GM12878 (cell line): ENCODE results near the gene CD63. TPM values are rescaled to one million over a fixed set of nuclear protein-coding genes. Genes with fewer than 3 reads are reported as not detected.

ENCODE experiments used
- ATAC-seq: fragments of 200-7000 bp; cut with Tn5 transposase; 3 replicates; pipeline ENCODE4 v1.9.1; 2020; ENCODE audit warnings: mild to moderate bottlenecking, moderate library complexity
- BruUV-seq: library from RNA; stranded (reverse); fragments of 400-500 nt; replicated peaks from 2 replicates; lab custom pipeline; 2021; lab: Mats Ljungman, UMichigan
- CTCF ChIA-PET: fragments of 300-600 bp; sonication (Branson Sonifier 250); formaldehyde crosslinking; extraction: SDS; loops from one replicate; lab custom pipeline; 2021; ENCODE audit warnings: inconsistent platforms; lab: Yijun Ruan, JAX
- POLR2A ChIA-PET: fragments of 350-600 bp; formaldehyde crosslinking; extraction: SDS; loops from one replicate; lab custom pipeline; 2021; ENCODE audit warnings: inconsistent platforms; lab: Charles Lee
- RAD21 ChIA-PET: fragments of 300-600 bp; sonication (Branson Sonifier 250); formaldehyde crosslinking; loops from one replicate; lab custom pipeline; 2023; ENCODE audit warnings: antibody characterized with exemption; ENCODE audit not compliant: unreplicated experiment; lab: Charles Lee
- SMC1A ChIA-PET: fragments of 300-600 bp; sonication (Branson Sonifier 250); formaldehyde crosslinking; loops from one replicate; lab custom pipeline; 2023; ENCODE audit not compliant: unreplicated experiment, uncharacterized antibody; lab: Charles Lee
- DNase-seq: peaks from one replicate; pipeline ENCODE4 v3.0.0-alpha.2; 2011; ENCODE audit warnings: low read depth, low spot score
- FAIRE-seq: peaks from 3 replicates; lab custom pipeline; 2011; peaks lifted over from hg19 to GRCh38; lab: Jason Lieb, UNC
- H2AFZ ChIP-seq: 2 replicates; pipeline ENCODE4 v1.6.0; 2011; ENCODE audit warnings: low read depth, low read length, control low read depth; ENCODE audit not compliant: control insufficient read depth
- H3K27ac ChIP-seq: 2 replicates; pipeline ENCODE4 v1.5.1; 2011; ENCODE audit warnings: control low read depth; ENCODE audit not compliant: control insufficient read depth, insufficient read depth
- H3K27me3 ChIP-seq, 2 experiments: replicated peaks in 1 of 2; 2 replicates each; pipeline versions ENCODE4 v1.6.0 to v1.6.1; 2011; ENCODE audit warnings: low read length in 1 of 2; ENCODE audit not compliant: control insufficient read depth in 2 of 2, insufficient read depth in 2 of 2
- H3K36me3 ChIP-seq, 2 experiments: 2 replicates each; pipeline ENCODE4 v1.5.1; 2011; ENCODE audit warnings: low read length in 1 of 2; ENCODE audit not compliant: control insufficient read depth in 2 of 2, insufficient read depth in 2 of 2
- H3K4me1 ChIP-seq: 2 replicates; pipeline ENCODE4 v1.6.1; 2011; ENCODE audit warnings: mild to moderate bottlenecking, low read length, moderate library complexity, mixed read lengths; ENCODE audit not compliant: control insufficient read depth, insufficient read depth
- H3K4me2 ChIP-seq: 2 replicates; pipeline ENCODE4 v1.6.0; 2011; ENCODE audit warnings: control low read depth; ENCODE audit not compliant: control insufficient read depth, insufficient read depth
- H3K4me3 ChIP-seq: fragments of 200-600 bp; sonication (generic); 2 replicates; pipeline ENCODE4 v1.5.1; 2016
- H3K79me2 ChIP-seq: 2 replicates; pipeline ENCODE4 v1.6.0; 2011; ENCODE audit warnings: low read length; ENCODE audit not compliant: control insufficient read depth, insufficient read depth
- H3K9ac ChIP-seq: 2 replicates; pipeline ENCODE4 v1.8.0; 2011; ENCODE audit warnings: low read length, control low read depth, mixed read lengths; ENCODE audit not compliant: control insufficient read depth, insufficient read depth
- H3K9me3 ChIP-seq: replicated peaks from 3 replicates; pipeline ENCODE4 v1.5.1; 2011; ENCODE audit warnings: mild to moderate bottlenecking, low read length; ENCODE audit not compliant: control insufficient read depth, insufficient read depth
- H4K20me1 ChIP-seq: 2 replicates; pipeline ENCODE4 v1.6.0; 2011; ENCODE audit not compliant: control insufficient read depth, insufficient read depth
- ELK1 ChIP-seq: IDR thresholded peaks from 2 replicates; pipeline ENCODE4 v1.6.1; 2012; ENCODE audit warnings: low read depth, low read length, improper control_type of control experiment
- IKZF1 ChIP-seq: fragments of 450-650 bp; conservative IDR thresholded peaks from 2 replicates; pipeline ENCODE4 v1.6.1; 2017; ENCODE audit warnings: antibody characterized with exemption, mild to moderate bottlenecking
- MYC ChIP-seq: IDR thresholded peaks from 2 replicates; pipeline ENCODE4 v1.6.1; 2011; ENCODE audit warnings: mild to moderate bottlenecking, low read length, moderate library complexity, inconsistent platforms; ENCODE audit not compliant: insufficient read depth, insufficient replicate concordance, insufficient read length, severe bottlenecking
- NR2C2 ChIP-seq: IDR thresholded peaks from 2 replicates; pipeline ENCODE4 v1.6.1; 2011; ENCODE audit warnings: borderline replicate concordance, low read depth; ENCODE audit not compliant: control insufficient read depth, insufficient read length
- RELB ChIP-seq: fragments of 450-650 bp; IDR thresholded peaks from 2 replicates; pipeline ENCODE4 v1.6.1; 2017; ENCODE audit warnings: low read depth, mild to moderate bottlenecking, moderate library complexity
- SIN3A ChIP-seq: IDR thresholded peaks from 2 replicates; pipeline ENCODE4 v1.6.1; 2012; ENCODE audit warnings: low read depth, low read length, improper control_type of control experiment
- SREBF1 ChIP-seq: IDR thresholded peaks from 2 replicates; pipeline ENCODE4 v1.6.1; 2012; ENCODE audit warnings: mild to moderate bottlenecking, low read length
- ZBED1 ChIP-seq: IDR thresholded peaks from 2 replicates; pipeline ENCODE4 v1.6.1; 2016; ENCODE audit warnings: borderline replicate concordance
- WGBS: methylation state at CpG from one replicate; pipeline ENCODE4 v1.1.6; 2016; ENCODE audit warnings: low lambda C conversion rate; ENCODE audit not compliant: insufficient replicate concordance, insufficient coverage; ENCODE audit errors: missing lambda C conversion rate; 5-methylcytosine and 5-hydroxymethylcytosine counted together
- in situ Hi-C: fragments of 300-500 bp; cut with MboI; formaldehyde crosslinking; loops from 9 replicates; pipeline ENCODE4 v1.14.3; 2018; ENCODE audit warnings: mixed read lengths
- intact Hi-C: fragments of 100-400 bp; cut with micrococcal nuclease; formaldehyde crosslinking; loops from one replicate; pipeline ENCODE4 v1.14.2; 2022; ENCODE audit not compliant: unreplicated experiment
- polyA plus RNA-seq, 11 experiments: library from polyadenylated mRNA; depleted of rRNA in 4 of 11; unstranded in 6 of 11; stranded (reverse) in 5 of 11; fragments of >200 nt; fragmentation: Nextera tagmentation in 4 of 11; fragmentation: Illumina TruSeq in 1 of 11; extraction: Ambion mirVana in 4 of 11; extraction: Trizol in 1 of 11; gene quantifications; 1 replicate in 1 of 11; 2 replicates in 10 of 11; pipeline versions ENCODE4 v1.2.1 to v1.2.3, GENCODE V29; 2011 to 2016; ENCODE audit warnings: inconsistent platforms in 2 of 11, missing spikeins in 2 of 11, low read depth in 1 of 11
- total RNA-seq, 4 experiments: library from RNA; depleted of rRNA in 3 of 4; stranded (reverse); fragments of >200 nt in 3 of 4; fragmentation: Illumina TruSeq in 1 of 4; extraction: Trizol in 1 of 4; gene quantifications; 2 replicates each; pipeline versions ENCODE4 v1.2.1 to v1.2.3, GENCODE V29; 2013 to 2021
- TF ChIP-seq, protein P1 (sequence below): IDR thresholded peaks from 2 replicates; pipeline ENCODE4 v1.6.1; 2011; ENCODE audit warnings: low read depth, low read length, improper control_type of control experiment, borderline replicate concordance
- TF ChIP-seq, protein P2 (sequence below): IDR thresholded peaks from 2 replicates; pipeline ENCODE4 v1.6.1; 2012; ENCODE audit warnings: low read depth, low read length, improper control_type of control experiment

The CD63 gene
- total and polyA plus RNA-seq, 10 of the 15 experiments (the other 5 are each of a cell fraction or from before 2014, with no cell fraction given): 147 to 220 (median 183) TPM

- SMC1A ChIA-PET: interaction anchor here (0.7 to 1.7 kb wide), 3 partner anchors 9 to 52 kb away, joined by 3 read pairs; a partner anchor contains a TSS
- Histone ChIP-seq H3K79me2 (peaks cover 3% of the 10 kb centered on the region), H3K36me3 (no peaks in the 10 kb centered on the region), H3K4me1 (peaks cover 12% of the 10 kb centered on the region), H3K4me2 (no peak overlapping the region)
- no peak for DNase-seq
- no peak for ATAC-seq
- no peak for TF ChIP-seq IKZF1
- no peak for TF ChIP-seq SIN3A
- no peak for TF ChIP-seq NR2C2
- no peak for TF ChIP-seq ZBED1
- TF ChIP-seq, all 136 proteins: peak for 0
- intact Hi-C loops (loop anchor here (10.0 kb wide), 1 partner anchor 451 kb away; the partner anchor contains the start of gene SMARCC2), in situ Hi-C loops (no loop called here)
- Histone ChIP-seq H3K4me3 (no peak overlapping the region), H3K27me3 (no peaks in the 10 kb centered on the region), H3K9me3 (no peaks in the 10 kb centered on the region), H4K20me1 (no peaks in the 10 kb centered on the region), H3K27ac (no peak overlapping the region), H3K9ac (no peak overlapping the region), H2AFZ (no peak overlapping the region)
- ChIA-PET RAD21 (interaction anchor here (0.8 to 7.7 kb wide), 2 partner anchors 13 to 52 kb away, joined by 3 to 113 read pairs; partner anchors contain the start of genes BLOC1S1 and RDH5), POLR2A (interaction anchor here (0.6 to 1.2 kb wide), 2 partner anchors 264 to 352 kb away, joined by 3 read pairs; partner anchors contain the start of gene SUOX), CTCF (interaction anchor here (0.7 to 7.1 kb wide), 4 partner anchors 8 to 270 kb away, joined by 3 to 205 read pairs (median 4); partner anchors contain the start of genes BLOC1S1 and RDH5)
- no TSS peak for BruUV-seq
- 71% methylated on average over 2 of the region's 2 CpGs for WGBS
- no peak for FAIRE-seq
Observed at GRCh38 chr12:55733858-55734257, 5.0 kb upstream of the CD63 start.

GRCh38 chr12:55733021-55733555 lies 4.3 kb upstream of the CD63 start:
- H2AFZ ChIP-seq: no peak overlapping the region
- no peak for ATAC-seq
- intact Hi-C loops (loop anchor here (10.0 kb wide), 1 partner anchor 452 kb away; the partner anchor contains the start of gene SMARCC2), in situ Hi-C loops (no loop called here)
- H3K36me3 ChIP-seq: no peaks in the 10 kb centered on the region
- no peak overlapping the region for H3K4me3 ChIP-seq
- SMC1A ChIA-PET: interaction anchor here (1.7 kb wide), 1 partner anchor 12 kb away, joined by 3 read pairs; no protein-coding TSS in a partner anchor
- POLR2A ChIA-PET: no interaction called here
- no peak overlapping the region for H3K4me2 ChIP-seq
- FAIRE-seq: no peak
- RAD21 ChIA-PET: interaction anchor here (7.7 kb wide), 1 partner anchor 13 kb away, joined by 113 read pairs; the partner anchor contains the start of genes BLOC1S1 and RDH5
- no TSS peak for BruUV-seq
- WGBS: 83% methylated on average over 14 of the region's 14 CpGs
- H3K27me3 ChIP-seq: no peaks in the 10 kb centered on the region
- CTCF ChIA-PET: interaction anchor here (7.1 kb wide), 1 partner anchor 13 kb away, joined by 205 read pairs; the partner anchor contains the start of genes BLOC1S1 and RDH5
- no peaks in the 10 kb centered on the region for H4K20me1 ChIP-seq
- DNase-seq: no peak
- H3K27ac ChIP-seq: no peak overlapping the region
- peaks cover 12% of the 10 kb centered on the region for H3K4me1 ChIP-seq
- no peaks in the 10 kb centered on the region for H3K9me3 ChIP-seq
- peaks cover 4% of the 10 kb centered on the region for H3K79me2 ChIP-seq
- H3K9ac ChIP-seq: no peak overlapping the region
- TF ChIP-seq, protein P1, sequence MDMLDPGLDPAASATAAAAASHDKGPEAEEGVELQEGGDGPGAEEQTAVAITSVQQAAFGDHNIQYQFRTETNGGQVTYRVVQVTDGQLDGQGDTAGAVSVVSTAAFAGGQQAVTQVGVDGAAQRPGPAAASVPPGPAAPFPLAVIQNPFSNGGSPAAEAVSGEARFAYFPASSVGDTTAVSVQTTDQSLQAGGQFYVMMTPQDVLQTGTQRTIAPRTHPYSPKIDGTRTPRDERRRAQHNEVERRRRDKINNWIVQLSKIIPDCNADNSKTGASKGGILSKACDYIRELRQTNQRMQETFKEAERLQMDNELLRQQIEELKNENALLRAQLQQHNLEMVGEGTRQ: no peak
- no peak for TF ChIP-seq RELB
- TF ChIP-seq ELK1: no peak
- no peak for TF ChIP-seq SREBF1
- no peak for TF ChIP-seq MYC
- TF ChIP-seq, protein P2, sequence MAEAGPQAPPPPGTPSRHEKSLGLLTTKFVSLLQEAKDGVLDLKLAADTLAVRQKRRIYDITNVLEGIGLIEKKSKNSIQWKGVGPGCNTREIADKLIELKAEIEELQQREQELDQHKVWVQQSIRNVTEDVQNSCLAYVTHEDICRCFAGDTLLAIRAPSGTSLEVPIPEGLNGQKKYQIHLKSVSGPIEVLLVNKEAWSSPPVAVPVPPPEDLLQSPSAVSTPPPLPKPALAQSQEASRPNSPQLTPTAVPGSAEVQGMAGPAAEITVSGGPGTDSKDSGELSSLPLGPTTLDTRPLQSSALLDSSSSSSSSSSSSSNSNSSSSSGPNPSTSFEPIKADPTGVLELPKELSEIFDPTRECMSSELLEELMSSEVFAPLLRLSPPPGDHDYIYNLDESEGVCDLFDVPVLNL: no peak
